A549 (cell line): ENCODE results near the gene CLC. TPM values are rescaled to one million over a fixed set of nuclear protein-coding genes. Genes with fewer than 3 reads are reported as not detected.

Experiments
- ATAC-seq, 2 experiments: fragments of 200-7000 bp in 1 of 2; fragments of >200 bp in 1 of 2; cut with Nextera tagmentation in 1 of 2; cut with Tn5 transposase in 1 of 2; 3 replicates each; pipeline versions ENCODE4 v1.8.0 to v1.9.1; 2018 to 2020; ENCODE audit warnings: mild to moderate bottlenecking in 1 of 2, moderate library complexity in 1 of 2
- CTCF ChIA-PET: fragments of 300-600 bp; sonication (Branson Sonifier 250); formaldehyde crosslinking; extraction: SDS; loops from one replicate; lab custom pipeline; 2021; ENCODE audit warnings: antibody characterized with exemption, inconsistent platforms; lab: Yijun Ruan, JAX
- POLR2A ChIA-PET: fragments of 350-600 bp; formaldehyde crosslinking; extraction: SDS; loops from one replicate; lab custom pipeline; 2021; ENCODE audit warnings: antibody characterized with exemption, inconsistent platforms; lab: Yijun Ruan, JAX
- DNase-seq, 2 experiments: peaks; one replicate each; pipeline versions ENCODE4 v3.0.0 to v3.0.0-alpha.2; 2011 to 2016; ENCODE audit warnings: low read depth in 1 of 2, low spot score in 1 of 2
- FAIRE-seq: peaks from 2 replicates; lab custom pipeline; 2011; peaks lifted over from hg19 to GRCh38; lab: Jason Lieb, UNC
- H3K27ac ChIP-seq, 2 experiments: fragments of >200 bp; sonication (Bioruptor Twin); formaldehyde crosslinking; 3 replicates each; pipeline ENCODE4 v1.5.1; 2016 to 2017
- H3K4me1 ChIP-seq: fragments of >200 bp; sonication (Bioruptor Twin); formaldehyde crosslinking; 3 replicates; pipeline ENCODE4 v1.6.1; 2016
- H3K4me2 ChIP-seq: fragments of >200 bp; sonication (Bioruptor Twin); formaldehyde crosslinking; 3 replicates; pipeline ENCODE4 v1.6.1; 2016
- H3K4me3 ChIP-seq: fragments of >200 bp; sonication (Bioruptor Twin); formaldehyde crosslinking; 3 replicates; pipeline ENCODE4 v1.5.1; 2016
- H3K9me3 ChIP-seq: fragments of >200 bp; sonication (Bioruptor Twin); formaldehyde crosslinking; 3 replicates; pipeline ENCODE4 v1.6.1; 2016
- ATOH8 ChIP-seq: fragments of 250-450 bp; sonication (Bioruptor Pico); IDR thresholded peaks from 2 replicates; pipeline ENCODE4 v1.5.0; 2020; ENCODE audit warnings: low read depth, mild to moderate bottlenecking, moderate library complexity
- BHLHE40 ChIP-seq: IDR thresholded peaks from 2 replicates; pipeline ENCODE4 v1.6.1; 2012; ENCODE audit warnings: low read depth, low read length, inconsistent platforms
- EHMT2 ChIP-seq: fragments of 200-600 bp; sonication (generic); IDR thresholded peaks from 2 replicates; pipeline ENCODE4 v1.6.1; 2016; ENCODE audit warnings: antibody characterized with exemption, low read depth, mild to moderate bottlenecking, moderate library complexity
- FOSL2 ChIP-seq, 2 experiments: fragments of 450-650 bp in 1 of 2; fragments of >200 bp in 1 of 2; sonication (Bioruptor Twin) in 1 of 2; formaldehyde crosslinking; IDR thresholded peaks; 2 replicates each; pipeline versions ENCODE4 v1.5.0 to v1.6.1; 2016 to 2020; ENCODE audit warnings: mild to moderate bottlenecking in 1 of 2, moderate library complexity in 1 of 2
- HDAC2 ChIP-seq: fragments of 200-600 bp; sonication (generic); IDR thresholded peaks from 2 replicates; pipeline ENCODE4 v1.6.1; 2016
- HOXB13 ChIP-seq: fragments of 250-450 bp; sonication (Bioruptor Pico); IDR thresholded peaks from 2 replicates; pipeline ENCODE4 v1.5.0; 2020; ENCODE audit warnings: low read depth, mild to moderate bottlenecking, moderate library complexity
- HOXB5 ChIP-seq: fragments of 250-450 bp; sonication (Bioruptor Pico); IDR thresholded peaks from 2 replicates; pipeline ENCODE4 v1.5.0; 2020; ENCODE audit warnings: mild to moderate bottlenecking, moderate library complexity
- KDM5A ChIP-seq: fragments of 200-600 bp; sonication (generic); IDR thresholded peaks from 2 replicates; pipeline ENCODE4 v1.6.1; 2016; ENCODE audit warnings: antibody characterized with exemption, mild to moderate bottlenecking
- NR3C1 ChIP-seq: fragments of >200 bp; sonication (Bioruptor Twin); formaldehyde crosslinking; IDR thresholded peaks from 3 replicates; pipeline ENCODE4 v1.6.1; 2017
- POLR2AphosphoS2 ChIP-seq: conservative IDR thresholded peaks from 2 replicates; pipeline ENCODE4 v1.6.1; 2012; ENCODE audit warnings: low read length, improper control_type of control experiment, inconsistent platforms
- TFCP2L1 ChIP-seq: fragments of 250-450 bp; sonication (Bioruptor Pico); IDR thresholded peaks from 2 replicates; pipeline ENCODE4 v1.5.0; 2021; ENCODE audit warnings: mild to moderate bottlenecking
- ZNF302 ChIP-seq: fragments of 250-450 bp; sonication (Bioruptor Pico); IDR thresholded peaks from 2 replicates; pipeline ENCODE4 v1.9.0; 2021; ENCODE audit warnings: inconsistent platforms, mild to moderate bottlenecking, moderate library complexity
- WGBS: methylation state at CpG from one replicate; pipeline ENCODE4 v1.1.6; 2017; ENCODE audit errors: missing lambda C conversion rate; 5-methylcytosine and 5-hydroxymethylcytosine counted together
- polyA plus RNA-seq, 4 experiments: library from polyadenylated mRNA; depleted of rRNA in 3 of 4; stranded (reverse); fragments of >200 nt; fragmentation: RNase III in 1 of 4; extraction: RNeasy Plus Mini Kit Qiagen cat#74134 plus additional on column Dnase treatment in 1 of 4; gene quantifications; 2 replicates in 3 of 4; 3 replicates in 1 of 4; pipeline ENCODE4 v1.2.3, GENCODE V29; 2011 to 2017
- TF ChIP-seq, protein P1 (sequence below): fragments of 450-650 bp; IDR thresholded peaks from 2 replicates; pipeline ENCODE4 v1.6.1; 2014; ENCODE audit warnings: antibody characterized with exemption
- TF ChIP-seq, protein P2 (sequence below): fragments of >200 bp; sonication (Bioruptor Twin); formaldehyde crosslinking; IDR thresholded peaks from 3 replicates; pipeline ENCODE4 v1.5.1; 2016
- TF ChIP-seq, protein P3 (sequence below): IDR thresholded peaks from 2 replicates; pipeline ENCODE4 v1.6.1; 2012; ENCODE audit warnings: low read depth, borderline replicate concordance
- TF ChIP-seq, protein P4 (sequence below): fragments of 200-600 bp; sonication (generic); IDR thresholded peaks from 2 replicates; pipeline ENCODE4 v1.6.1; 2016; ENCODE audit warnings: antibody characterized with exemption, mild to moderate bottlenecking, moderate library complexity
- TF ChIP-seq, protein P5 (sequence below): IDR thresholded peaks from 2 replicates; pipeline ENCODE4 v1.6.1; 2012
- TF ChIP-seq, protein P6 (sequence below): fragments of 150-350 bp; IDR thresholded peaks from 2 replicates; pipeline ENCODE4 v1.6.1; 2014; ENCODE audit warnings: low read depth, mild to moderate bottlenecking, low read length

The CLC gene
- polyA plus RNA-seq, 2 of the 4 experiments (the other 2 are of a cell fraction), result not detected

GRCh38 chr19:39710333-39710890 lies 27.4 kb downstream of the CLC start:
- TF ChIP-seq ATOH8 (CRISPR knock-in tag), result no peak
- TF ChIP-seq, protein P1, sequence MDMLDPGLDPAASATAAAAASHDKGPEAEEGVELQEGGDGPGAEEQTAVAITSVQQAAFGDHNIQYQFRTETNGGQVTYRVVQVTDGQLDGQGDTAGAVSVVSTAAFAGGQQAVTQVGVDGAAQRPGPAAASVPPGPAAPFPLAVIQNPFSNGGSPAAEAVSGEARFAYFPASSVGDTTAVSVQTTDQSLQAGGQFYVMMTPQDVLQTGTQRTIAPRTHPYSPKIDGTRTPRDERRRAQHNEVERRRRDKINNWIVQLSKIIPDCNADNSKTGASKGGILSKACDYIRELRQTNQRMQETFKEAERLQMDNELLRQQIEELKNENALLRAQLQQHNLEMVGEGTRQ, result no peak
- TF ChIP-seq, protein P2, sequence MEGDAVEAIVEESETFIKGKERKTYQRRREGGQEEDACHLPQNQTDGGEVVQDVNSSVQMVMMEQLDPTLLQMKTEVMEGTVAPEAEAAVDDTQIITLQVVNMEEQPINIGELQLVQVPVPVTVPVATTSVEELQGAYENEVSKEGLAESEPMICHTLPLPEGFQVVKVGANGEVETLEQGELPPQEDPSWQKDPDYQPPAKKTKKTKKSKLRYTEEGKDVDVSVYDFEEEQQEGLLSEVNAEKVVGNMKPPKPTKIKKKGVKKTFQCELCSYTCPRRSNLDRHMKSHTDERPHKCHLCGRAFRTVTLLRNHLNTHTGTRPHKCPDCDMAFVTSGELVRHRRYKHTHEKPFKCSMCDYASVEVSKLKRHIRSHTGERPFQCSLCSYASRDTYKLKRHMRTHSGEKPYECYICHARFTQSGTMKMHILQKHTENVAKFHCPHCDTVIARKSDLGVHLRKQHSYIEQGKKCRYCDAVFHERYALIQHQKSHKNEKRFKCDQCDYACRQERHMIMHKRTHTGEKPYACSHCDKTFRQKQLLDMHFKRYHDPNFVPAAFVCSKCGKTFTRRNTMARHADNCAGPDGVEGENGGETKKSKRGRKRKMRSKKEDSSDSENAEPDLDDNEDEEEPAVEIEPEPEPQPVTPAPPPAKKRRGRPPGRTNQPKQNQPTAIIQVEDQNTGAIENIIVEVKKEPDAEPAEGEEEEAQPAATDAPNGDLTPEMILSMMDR, result no peak
- TF ChIP-seq, protein P3, sequence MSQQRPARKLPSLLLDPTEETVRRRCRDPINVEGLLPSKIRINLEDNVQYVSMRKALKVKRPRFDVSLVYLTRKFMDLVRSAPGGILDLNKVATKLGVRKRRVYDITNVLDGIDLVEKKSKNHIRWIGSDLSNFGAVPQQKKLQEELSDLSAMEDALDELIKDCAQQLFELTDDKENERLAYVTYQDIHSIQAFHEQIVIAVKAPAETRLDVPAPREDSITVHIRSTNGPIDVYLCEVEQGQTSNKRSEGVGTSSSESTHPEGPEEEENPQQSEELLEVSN, result no peak
- TF ChIP-seq HOXB5 (CRISPR knock-in tag), result no peak
- TF ChIP-seq KDM5A, result no peak
- no peak for TF ChIP-seq EHMT2
- TF ChIP-seq POLR2AphosphoS2, result no peak
- TF ChIP-seq, protein P4, sequence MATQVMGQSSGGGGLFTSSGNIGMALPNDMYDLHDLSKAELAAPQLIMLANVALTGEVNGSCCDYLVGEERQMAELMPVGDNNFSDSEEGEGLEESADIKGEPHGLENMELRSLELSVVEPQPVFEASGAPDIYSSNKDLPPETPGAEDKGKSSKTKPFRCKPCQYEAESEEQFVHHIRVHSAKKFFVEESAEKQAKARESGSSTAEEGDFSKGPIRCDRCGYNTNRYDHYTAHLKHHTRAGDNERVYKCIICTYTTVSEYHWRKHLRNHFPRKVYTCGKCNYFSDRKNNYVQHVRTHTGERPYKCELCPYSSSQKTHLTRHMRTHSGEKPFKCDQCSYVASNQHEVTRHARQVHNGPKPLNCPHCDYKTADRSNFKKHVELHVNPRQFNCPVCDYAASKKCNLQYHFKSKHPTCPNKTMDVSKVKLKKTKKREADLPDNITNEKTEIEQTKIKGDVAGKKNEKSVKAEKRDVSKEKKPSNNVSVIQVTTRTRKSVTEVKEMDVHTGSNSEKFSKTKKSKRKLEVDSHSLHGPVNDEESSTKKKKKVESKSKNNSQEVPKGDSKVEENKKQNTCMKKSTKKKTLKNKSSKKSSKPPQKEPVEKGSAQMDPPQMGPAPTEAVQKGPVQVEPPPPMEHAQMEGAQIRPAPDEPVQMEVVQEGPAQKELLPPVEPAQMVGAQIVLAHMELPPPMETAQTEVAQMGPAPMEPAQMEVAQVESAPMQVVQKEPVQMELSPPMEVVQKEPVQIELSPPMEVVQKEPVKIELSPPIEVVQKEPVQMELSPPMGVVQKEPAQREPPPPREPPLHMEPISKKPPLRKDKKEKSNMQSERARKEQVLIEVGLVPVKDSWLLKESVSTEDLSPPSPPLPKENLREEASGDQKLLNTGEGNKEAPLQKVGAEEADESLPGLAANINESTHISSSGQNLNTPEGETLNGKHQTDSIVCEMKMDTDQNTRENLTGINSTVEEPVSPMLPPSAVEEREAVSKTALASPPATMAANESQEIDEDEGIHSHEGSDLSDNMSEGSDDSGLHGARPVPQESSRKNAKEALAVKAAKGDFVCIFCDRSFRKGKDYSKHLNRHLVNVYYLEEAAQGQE, result no peak
- no peak for TF ChIP-seq NR3C1
- TF ChIP-seq, protein P5, sequence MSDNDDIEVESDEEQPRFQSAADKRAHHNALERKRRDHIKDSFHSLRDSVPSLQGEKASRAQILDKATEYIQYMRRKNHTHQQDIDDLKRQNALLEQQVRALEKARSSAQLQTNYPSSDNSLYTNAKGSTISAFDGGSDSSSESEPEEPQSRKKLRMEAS, result no peak
- no peak for TF ChIP-seq TFCP2L1 (CRISPR knock-in tag)

GRCh38 chr19:39709026-39709872 lies 28.6 kb downstream of the CLC start:
- DNase-seq (no peak), FAIRE-seq (peak; percentile 89), ATAC-seq (no peak)
- TF ChIP-seq HDAC2 (no peak), FOSL2 (IDR thresholded peaks at IDR 0.05) (no peak), FOSL2 (CRISPR knock-in tag; IDR thresholded peaks at IDR 0.05) (no peak), HOXB13 (CRISPR knock-in tag) (no peak), BHLHE40 (no peak), ZNF302 (CRISPR knock-in tag) (no peak)
- TF ChIP-seq, protein P6, sequence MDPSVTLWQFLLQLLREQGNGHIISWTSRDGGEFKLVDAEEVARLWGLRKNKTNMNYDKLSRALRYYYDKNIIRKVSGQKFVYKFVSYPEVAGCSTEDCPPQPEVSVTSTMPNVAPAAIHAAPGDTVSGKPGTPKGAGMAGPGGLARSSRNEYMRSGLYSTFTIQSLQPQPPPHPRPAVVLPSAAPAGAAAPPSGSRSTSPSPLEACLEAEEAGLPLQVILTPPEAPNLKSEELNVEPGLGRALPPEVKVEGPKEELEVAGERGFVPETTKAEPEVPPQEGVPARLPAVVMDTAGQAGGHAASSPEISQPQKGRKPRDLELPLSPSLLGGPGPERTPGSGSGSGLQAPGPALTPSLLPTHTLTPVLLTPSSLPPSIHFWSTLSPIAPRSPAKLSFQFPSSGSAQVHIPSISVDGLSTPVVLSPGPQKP, result no peak
- H3K4me1 ChIP-seq, result no peaks in the 10 kb centered on the region
- POLR2A ChIA-PET, result no interaction called here
- 29% methylated on average over 5 of the region's 5 CpGs for WGBS
- CTCF ChIA-PET, result interaction anchor here (1.0 kb wide), 2 partner anchors 36 to 135 kb away, joined by 3 read pairs; no protein-coding TSS in a partner anchor
- no peak overlapping the region for H3K4me3 ChIP-seq
- H3K27ac ChIP-seq, result no peak overlapping the region
- no peaks in the 10 kb centered on the region for H3K9me3 ChIP-seq
- H3K4me2 ChIP-seq, result no peak overlapping the region

More at GRCh38 chr19:39710333-39710890, 27.4 kb downstream of the CLC start:
- 38% methylated on average over 4 of the region's 4 CpGs for WGBS
- ATAC-seq, result no peak
- H3K4me2 ChIP-seq, result no peak overlapping the region
- no peaks in the 10 kb centered on the region; the same call in 2 of the 3 replicates for H3K9me3 ChIP-seq
- no peaks in the 10 kb centered on the region for H3K4me1 ChIP-seq
- H3K27ac ChIP-seq, result no peak overlapping the region
- H3K4me3 ChIP-seq, result no peak overlapping the region
- CTCF ChIA-PET, result interaction anchor here (1.0 kb wide), 1 partner anchor 37 kb away, joined by 3 read pairs; no protein-coding TSS in a partner anchor
- FAIRE-seq, result peak; percentile 85
- DNase-seq, result no peak
- POLR2A ChIA-PET, result no interaction called here
